ENCODE measurements around the gene DBN1.

- no peak for TF ChIP-seq CTCF (conservative IDR thresholded peaks at IDR 0.05 in 1 of 2, IDR thresholded peaks at IDR 0.05 in 1 of 2; ENCODE audit: extremely low read depth in 1 of 2, insufficient read depth in 1 of 2, low read depth in 1 of 2, low read length in 2 of 2)
- no peak for TF ChIP-seq EZH2 (IDR thresholded peaks at IDR 0.05; ENCODE audit: borderline replicate concordance, low read length)
Observed at GRCh38 chr5:177474846-177475562, 1.6 kb upstream of the DBN1 start.
